HG03025 (cell line): ENCODE results near the gene MAN1C1.

Experiments used
- ATAC-seq: cut with Tn5 transposase; IDR thresholded peaks from one replicate; pipeline ENCODE4 v1.9.1; 2021; ENCODE audit warnings: mild to moderate bottlenecking, moderate library complexity; ENCODE audit not compliant: unreplicated experiment, low FRiP score

The MAN1C1 gene

GRCh38 chr1:25770541-25771220 is 154.1 kb downstream of the MAN1C1 start:
- ATAC-seq: no peak

- no peak for ATAC-seq
These were observed 154.9 kb downstream of the MAN1C1 start for GRCh38 chr1:25771221-25772114.

GRCh38 chr1:25772164-25772563 is 155.6 kb downstream of the MAN1C1 start:
- ATAC-seq: no peak

GRCh38 chr1:25772692-25773245 is 156.2 kb downstream of the MAN1C1 start:
- ATAC-seq: no peak

GRCh38 chr1:25773441-25774125 is 157.0 kb downstream of the MAN1C1 start:
- ATAC-seq: no peak

- no peak for ATAC-seq
These were observed 157.7 kb downstream of the MAN1C1 start for GRCh38 chr1:25774206-25774803.

GRCh38 chr1:25774921-25775771 is 158.6 kb downstream of the MAN1C1 start:
- ATAC-seq: no peak

GRCh38 chr1:25779388-25779787 is 162.8 kb downstream of the MAN1C1 start:
- ATAC-seq: no peak

GRCh38 chr1:25779894-25780293 is 163.3 kb downstream of the MAN1C1 start:
- ATAC-seq: no peak

GRCh38 chr1:25780318-25781129 is 163.9 kb downstream of the MAN1C1 start:
- no peak for ATAC-seq

- ATAC-seq: no peak
These were observed 164.5 kb downstream of the MAN1C1 start for GRCh38 chr1:25781130-25781433.

- no peak for ATAC-seq
These were observed 166.1 kb downstream of the MAN1C1 start for GRCh38 chr1:25782608-25783201.

GRCh38 chr1:25784575-25785051 is 168.0 kb downstream of the MAN1C1 start:
- ATAC-seq: no peak

- ATAC-seq: no peak
These were observed 168.9 kb downstream of the MAN1C1 start for GRCh38 chr1:25785333-25786067.

GRCh38 chr1:25786887-25787759 is 170.5 kb downstream of the MAN1C1 start:
- no peak for ATAC-seq

GRCh38 chr1:25787760-25788166 is 171.2 kb downstream of the MAN1C1 start:
- no peak for ATAC-seq

GRCh38 chr1:25790472-25790871 is 173.9 kb downstream of the MAN1C1 start:
- no peak for ATAC-seq
